HEK293 (cell line): ENCODE results near the gene ADA.

Source experiments
- CTCF ChIA-PET: fragments of 350-600 bp; formaldehyde crosslinking; extraction: SDS; loops from one replicate; lab custom pipeline; 2021; ENCODE audit warnings: antibody characterized with exemption; lab: Yijun Ruan, JAX
- POLR2A ChIA-PET: fragments of 300-600 bp; formaldehyde crosslinking; extraction: SDS; loops from one replicate; lab custom pipeline; 2020; ENCODE audit warnings: antibody characterized with exemption, inconsistent platforms; lab: Yijun Ruan, JAX
- H3K27ac ChIP-seq: fragments of 200-500 bp; sonication (Bioruptor generic); 2 replicates; pipeline ENCODE4 v1.5.1; 2014; ENCODE audit warnings: low read depth, low read length, control low read depth, inconsistent platforms; ENCODE audit errors: extremely low read depth
- H3K36me3 ChIP-seq, 2 experiments: fragments of 200-500 bp in 1 of 2; sonication (Bioruptor generic) in 1 of 2; 1 replicate in 1 of 2; 2 replicates in 1 of 2; pipeline ENCODE4 v1.5.1; 2014 to 2017; ENCODE audit warnings: inconsistent platforms in 2 of 2, low read length in 2 of 2; ENCODE audit not compliant: control insufficient read depth in 2 of 2, insufficient read depth in 1 of 2
- H3K4me1 ChIP-seq: fragments of 200-500 bp; sonication (Bioruptor generic); 2 replicates; pipeline ENCODE4 v1.5.1; 2014; ENCODE audit warnings: mild to moderate bottlenecking, low read length, inconsistent platforms; ENCODE audit not compliant: control insufficient read depth, insufficient read depth
- H3K4me3 ChIP-seq: 2 replicates; pipeline ENCODE4 v1.5.1; 2011; ENCODE audit warnings: low read depth, mild to moderate bottlenecking, control low read depth, low read length, moderate library complexity
- H3K9me3 ChIP-seq: fragments of 200-500 bp; sonication (Bioruptor generic); 2 replicates; pipeline ENCODE4 v1.5.1; 2014; ENCODE audit warnings: low read depth, low read length, inconsistent platforms; ENCODE audit not compliant: control insufficient read depth, insufficient read depth
- EGR2 ChIP-seq: fragments of 450-650 bp; formaldehyde crosslinking; IDR thresholded peaks from 2 replicates; pipeline ENCODE4 v1.5.1; 2016; ENCODE audit warnings: low read depth, missing biosample characterization, missing genetic modification characterization
- GLI2 ChIP-seq: fragments of 450-650 bp; formaldehyde crosslinking; IDR thresholded peaks from 2 replicates; pipeline ENCODE4; 2017; ENCODE audit warnings: missing biosample characterization, missing genetic modification characterization, low read depth, borderline replicate concordance
- GLIS2 ChIP-seq: fragments of 450-650 bp; formaldehyde crosslinking; IDR thresholded peaks from 2 replicates; pipeline ENCODE4 v1.5.1; 2016; ENCODE audit warnings: missing biosample characterization, missing genetic modification characterization
- INSM2 ChIP-seq: fragments of 450-650 bp; formaldehyde crosslinking; IDR thresholded peaks from 2 replicates; pipeline ENCODE4 v1.5.1; 2016; ENCODE audit warnings: missing biosample characterization, missing genetic modification characterization
- KLF8 ChIP-seq: fragments of 450-650 bp; formaldehyde crosslinking; IDR thresholded peaks from 2 replicates; pipeline ENCODE4 v1.5.1; 2016; ENCODE audit warnings: missing biosample characterization, missing genetic modification characterization
- MZF1 ChIP-seq: fragments of 450-650 bp; formaldehyde crosslinking; IDR thresholded peaks from 2 replicates; pipeline ENCODE4 v1.5.1; 2017; ENCODE audit warnings: missing biosample characterization, missing genetic modification characterization, borderline replicate concordance
- ZBTB44 ChIP-seq: fragments of 450-650 bp; IDR thresholded peaks from 2 replicates; pipeline ENCODE4 v1.5.1; 2018; ENCODE audit warnings: missing biosample characterization, mild to moderate bottlenecking, missing genetic modification characterization
- ZEB2 ChIP-seq: fragments of 450-650 bp; formaldehyde crosslinking; IDR thresholded peaks from 2 replicates; pipeline ENCODE4 v1.5.1; 2016; ENCODE audit warnings: missing biosample characterization, missing genetic modification characterization
- ZFHX2 ChIP-seq: fragments of 450-650 bp; formaldehyde crosslinking; conservative IDR thresholded peaks from 2 replicates; pipeline ENCODE4 v1.5.1; 2016; ENCODE audit warnings: missing biosample characterization, missing genetic modification characterization
- ZFP3 ChIP-seq: fragments of 450-650 bp; formaldehyde crosslinking; IDR thresholded peaks from 2 replicates; pipeline ENCODE4 v1.5.1; 2016; ENCODE audit warnings: low read depth, missing biosample characterization, missing genetic modification characterization
- ZNF112 ChIP-seq: fragments of 450-650 bp; formaldehyde crosslinking; IDR thresholded peaks from 2 replicates; pipeline ENCODE4 v1.5.0; 2017; ENCODE audit warnings: missing biosample characterization, missing genetic modification characterization
- ZNF155 ChIP-seq: fragments of 450-650 bp; formaldehyde crosslinking; IDR thresholded peaks from 2 replicates; pipeline ENCODE4 v1.5.1; 2016; ENCODE audit warnings: missing biosample characterization, missing genetic modification characterization
- ZNF175 ChIP-seq: fragments of 450-650 bp; formaldehyde crosslinking; IDR thresholded peaks from 2 replicates; pipeline ENCODE4 v1.5.1; 2016; ENCODE audit warnings: missing biosample characterization, missing genetic modification characterization
- ZNF202 ChIP-seq: fragments of 450-650 bp; formaldehyde crosslinking; IDR thresholded peaks from 2 replicates; pipeline ENCODE4 v1.5.1; 2016; ENCODE audit warnings: missing biosample characterization, missing genetic modification characterization, borderline replicate concordance
- ZNF211 ChIP-seq: fragments of 450-650 bp; formaldehyde crosslinking; IDR thresholded peaks from 2 replicates; pipeline ENCODE4 v1.5.1; 2016; ENCODE audit warnings: low read depth, missing biosample characterization, missing genetic modification characterization
- ZNF423 ChIP-seq: fragments of 450-650 bp; formaldehyde crosslinking; IDR thresholded peaks from 2 replicates; pipeline ENCODE4 v1.5.1; 2016; ENCODE audit warnings: missing biosample characterization, missing genetic modification characterization
- ZNF510 ChIP-seq: fragments of 450-650 bp; formaldehyde crosslinking; IDR thresholded peaks from 2 replicates; pipeline ENCODE4 v1.5.1; 2018; ENCODE audit warnings: mild to moderate bottlenecking, missing genetic modification characterization, missing biosample characterization; ENCODE audit not compliant: insufficient replicate concordance
- ZNF518A ChIP-seq: fragments of 450-650 bp; formaldehyde crosslinking; conservative IDR thresholded peaks from 2 replicates; pipeline ENCODE4 v1.5.1; 2016; ENCODE audit warnings: low read depth, missing biosample characterization, missing genetic modification characterization
- ZNF571 ChIP-seq: fragments of 450-650 bp; formaldehyde crosslinking; IDR thresholded peaks from 2 replicates; pipeline ENCODE4 v1.5.0; 2017; ENCODE audit warnings: missing biosample characterization, missing genetic modification characterization
- ZNF639 ChIP-seq: fragments of 450-650 bp; formaldehyde crosslinking; IDR thresholded peaks from 2 replicates; pipeline ENCODE4 v1.5.1; 2016; ENCODE audit warnings: missing biosample characterization, missing genetic modification characterization
- ZNF677 ChIP-seq: fragments of 450-650 bp; IDR thresholded peaks from 2 replicates; pipeline ENCODE4 v1.5.0; 2018; ENCODE audit warnings: missing biosample characterization, mild to moderate bottlenecking, missing genetic modification characterization, moderate library complexity
- ZNF707 ChIP-seq: fragments of 450-650 bp; formaldehyde crosslinking; IDR thresholded peaks from 2 replicates; pipeline ENCODE4 v1.5.1; 2016; ENCODE audit warnings: missing biosample characterization, missing genetic modification characterization

ADA gene

GRCh38 chr20:44632103-44632752, 19.3 kb downstream of the ADA start:
- CTCF ChIA-PET, result interaction anchor here (0.8 kb wide), 1 partner anchor 22 kb away, joined by 3 read pairs; no protein-coding TSS in a partner anchor
- POLR2A ChIA-PET, result no interaction called here
- H3K4me3 ChIP-seq, result no peak overlapping the region
- H3K36me3 ChIP-seq, result peaks cover 0 to 27% of the 10 kb centered on the region in 2 experiments; a peak in 2 of 3 replicates
- H3K9me3 ChIP-seq, result no peaks in the 10 kb centered on the region
- peak; percentile 30 for TF ChIP-seq ZFHX2 (tag by site-specific recombination)
- TF ChIP-seq EGR2, result 0 out of 2 replicates have a peak, but pooled peaks have one; percentile 5
- no peak for TF ChIP-seq GLI2 (tag by site-specific recombination)
- no peak overlapping the region for H3K27ac ChIP-seq
- H3K4me1 ChIP-seq, result no peaks in the 10 kb centered on the region

- TF ChIP-seq GLIS2 (tag by site-specific recombination) (no peak), ZFP3 (tag by site-specific recombination) (no peak), ZNF112 (tag by site-specific recombination) (no peak), ZNF571 (tag by site-specific recombination) (no peak), KLF8 (no peak), ZNF677 (tag by site-specific recombination) (no peak), ZNF707 (tag by site-specific recombination) (no peak), ZNF155 (tag by site-specific recombination) (no peak), ZNF510 (tag by site-specific recombination) (no peak)
- TF ChIP-seq, all 188 proteins: peak for 0
- CTCF ChIA-PET, result interaction anchor here (1.5 kb wide), 1 partner anchor 10 kb away, joined by 5 read pairs; no protein-coding TSS in a partner anchor
These were observed 21.2 kb downstream of the ADA start for GRCh38 chr20:44630297-44630696.

GRCh38 chr20:44629542-44629941, 22.0 kb downstream of the ADA start:
- Histone ChIP-seq H3K4me3 (no peak overlapping the region), H3K27ac (no peak overlapping the region), H3K4me1 (no peaks in the 10 kb centered on the region), H3K36me3 (peaks cover 0 to 29% of the 10 kb centered on the region in 2 experiments; a peak in 2 of 3 replicates), H3K9me3 (no peaks in the 10 kb centered on the region)
- CTCF ChIA-PET, result interaction anchor here (1.5 kb wide), 1 partner anchor 9 kb away, joined by 5 read pairs; no protein-coding TSS in a partner anchor
- POLR2A ChIA-PET, result interaction anchor here (0.5 kb wide), 1 partner anchor 15 kb away, joined by 3 read pairs; no protein-coding TSS in a partner anchor
- TF ChIP-seq MZF1 (no peak), INSM2 (tag by site-specific recombination) (no peak), ZNF175 (tag by site-specific recombination) (no peak), ZNF639 (tag by site-specific recombination) (no peak), ZEB2 (no peak), ZBTB44 (tag by site-specific recombination) (no peak), ZNF211 (tag by site-specific recombination) (no peak), ZNF423 (tag by site-specific recombination) (no peak), ZNF202 (tag by site-specific recombination) (no peak), ZNF518A (tag by site-specific recombination) (no peak)

More at GRCh38 chr20:44630297-44630696, 21.2 kb downstream of the ADA start:
- POLR2A ChIA-PET, result no interaction called here
- H3K27ac ChIP-seq, result no peak overlapping the region
- no peaks in the 10 kb centered on the region for H3K9me3 ChIP-seq
- H3K4me1 ChIP-seq, result no peaks in the 10 kb centered on the region
- no peak overlapping the region for H3K4me3 ChIP-seq
- H3K36me3 ChIP-seq, result peaks cover 0 to 28% of the 10 kb centered on the region in 2 experiments; a peak in 2 of 3 replicates
